Peyer's patch (tissue), 4 donors: ENCODE results near the gene CDHR2. TPM values are rescaled to one million over a fixed set of nuclear protein-coding genes. Genes with fewer than 3 reads are reported as not detected.

Experiments
- DNase-seq, 3 donors: peaks; one replicate each; pipeline ENCODE4 v3.0.0-alpha.2; 2017 to 2019
- H3K27ac ChIP-seq, 4 donors: fragments of 200-600 bp; sonication (generic); one replicate each; pipeline ENCODE4 v1.5.1; 2016 to 2019
- H3K27me3 ChIP-seq, 2 donors: fragments of 200-600 bp; sonication (generic); one replicate each; pipeline ENCODE4 v1.5.1; 2019
- H3K36me3 ChIP-seq, 3 donors: fragments of 200-600 bp; sonication (generic); one replicate each; pipeline ENCODE4 v1.5.1; 2016 to 2019
- H3K4me1 ChIP-seq, 4 donors: fragments of 200-600 bp; sonication (generic); one replicate each; pipeline ENCODE4 v1.5.1; 2016 to 2019
- H3K4me3 ChIP-seq, 4 donors: fragments of 200-600 bp; sonication (generic); 1 replicate in 3 of 4; 2 replicates in 1 of 4; pipeline ENCODE4 v1.5.1; 2016 to 2019; ENCODE audit warnings: mild to moderate bottlenecking in 1 of 4
- H3K9me3 ChIP-seq, 4 donors: fragments of 200-600 bp; sonication (generic); one replicate each; pipeline ENCODE4 v1.5.1; 2016 to 2019; ENCODE audit warnings: mild to moderate bottlenecking in 1 of 4
- POLR2A ChIP-seq, 2 donors: fragments of 450-650 bp; IDR thresholded peaks; one replicate each; pipeline ENCODE4 v1.5.1; 2017; ENCODE audit warnings: antibody characterized with exemption in 2 of 2, mild to moderate bottlenecking in 2 of 2, moderate library complexity in 2 of 2
- total RNA-seq, 4 donors: library from RNA; depleted of rRNA; stranded (reverse); fragments of >200 nt; gene quantifications; one replicate each; pipeline ENCODE4 v1.1.0, GENCODE V29; 2016
- TF ChIP-seq, protein P1 (sequence below), 6 experiments: fragments of 450-650 bp in 4 of 6; fragments of 200-600 bp in 2 of 6; sonication (generic) in 1 of 6; IDR thresholded peaks; one replicate each; pipeline ENCODE4 v1.5.1; 2017 to 2019; ENCODE audit warnings: antibody characterized with exemption in 6 of 6, mild to moderate bottlenecking in 3 of 6, moderate library complexity in 1 of 6

Gene CDHR2, protein sequence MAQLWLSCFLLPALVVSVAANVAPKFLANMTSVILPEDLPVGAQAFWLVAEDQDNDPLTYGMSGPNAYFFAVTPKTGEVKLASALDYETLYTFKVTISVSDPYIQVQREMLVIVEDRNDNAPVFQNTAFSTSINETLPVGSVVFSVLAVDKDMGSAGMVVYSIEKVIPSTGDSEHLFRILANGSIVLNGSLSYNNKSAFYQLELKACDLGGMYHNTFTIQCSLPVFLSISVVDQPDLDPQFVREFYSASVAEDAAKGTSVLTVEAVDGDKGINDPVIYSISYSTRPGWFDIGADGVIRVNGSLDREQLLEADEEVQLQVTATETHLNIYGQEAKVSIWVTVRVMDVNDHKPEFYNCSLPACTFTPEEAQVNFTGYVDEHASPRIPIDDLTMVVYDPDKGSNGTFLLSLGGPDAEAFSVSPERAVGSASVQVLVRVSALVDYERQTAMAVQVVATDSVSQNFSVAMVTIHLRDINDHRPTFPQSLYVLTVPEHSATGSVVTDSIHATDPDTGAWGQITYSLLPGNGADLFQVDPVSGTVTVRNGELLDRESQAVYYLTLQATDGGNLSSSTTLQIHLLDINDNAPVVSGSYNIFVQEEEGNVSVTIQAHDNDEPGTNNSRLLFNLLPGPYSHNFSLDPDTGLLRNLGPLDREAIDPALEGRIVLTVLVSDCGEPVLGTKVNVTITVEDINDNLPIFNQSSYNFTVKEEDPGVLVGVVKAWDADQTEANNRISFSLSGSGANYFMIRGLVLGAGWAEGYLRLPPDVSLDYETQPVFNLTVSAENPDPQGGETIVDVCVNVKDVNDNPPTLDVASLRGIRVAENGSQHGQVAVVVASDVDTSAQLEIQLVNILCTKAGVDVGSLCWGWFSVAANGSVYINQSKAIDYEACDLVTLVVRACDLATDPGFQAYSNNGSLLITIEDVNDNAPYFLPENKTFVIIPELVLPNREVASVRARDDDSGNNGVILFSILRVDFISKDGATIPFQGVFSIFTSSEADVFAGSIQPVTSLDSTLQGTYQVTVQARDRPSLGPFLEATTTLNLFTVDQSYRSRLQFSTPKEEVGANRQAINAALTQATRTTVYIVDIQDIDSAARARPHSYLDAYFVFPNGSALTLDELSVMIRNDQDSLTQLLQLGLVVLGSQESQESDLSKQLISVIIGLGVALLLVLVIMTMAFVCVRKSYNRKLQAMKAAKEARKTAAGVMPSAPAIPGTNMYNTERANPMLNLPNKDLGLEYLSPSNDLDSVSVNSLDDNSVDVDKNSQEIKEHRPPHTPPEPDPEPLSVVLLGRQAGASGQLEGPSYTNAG (N-terminal part only)
- total RNA-seq, result 100 to 1,000 TPM in 3 of 4 donors, 10 to 100 TPM in 1; 39.6 to 823 (median 613) TPM

DNA sequence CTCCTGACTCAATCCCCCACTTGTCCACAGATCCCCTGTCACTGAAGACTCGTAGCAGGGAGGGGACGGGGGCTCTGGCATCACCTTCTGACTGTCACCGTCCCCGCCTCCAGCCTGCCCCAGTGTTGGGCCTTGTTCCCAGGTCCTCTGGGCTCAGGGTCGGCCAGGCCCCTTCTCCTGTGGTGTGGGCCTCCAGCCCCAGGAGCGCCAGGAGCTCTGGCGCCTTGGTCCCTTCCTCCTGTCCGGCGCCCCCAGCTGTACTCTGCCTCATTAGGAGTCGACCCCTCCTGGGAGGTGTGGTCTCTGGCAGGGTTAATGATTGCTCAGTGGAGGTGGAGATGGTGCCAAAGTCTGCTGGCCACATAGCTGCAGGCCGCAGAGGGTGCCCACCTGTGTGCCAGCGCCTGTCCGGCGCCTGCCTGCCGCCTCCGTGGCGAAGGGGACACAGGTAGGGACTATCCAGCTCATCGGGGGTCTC is at the start of gene CDHR2:
Gene CDHR2, plus strand, starts transcription at position 376 of the 478 bp plus-strand sequence. CDS start 16,011 bp downstream, outside the sequence.
- Histone ChIP-seq H3K4me3 (peak within 1 kb of the TSS; percentile 12 to 62 (median 38)), H3K27ac (peak within 1 kb of the TSS in 3 of 4 donors; percentile 68 to 95 (median 91)), H3K27me3 (no peaks in the 10 kb centered on the region), H3K36me3 (no peaks in the 10 kb centered on the region), H3K9me3 (no peaks in the 10 kb centered on the region), H3K4me1 (peaks cover 0 to 28% (median 3%) of the 10 kb centered on the region in 4 donors)
- DNase-seq, result peak in 2 of 3 donors; percentile 79 to 83
- peak; percentile 89 to 96 for TF ChIP-seq POLR2A (IDR thresholded peaks at IDR 0.05)
- TF ChIP-seq, protein P1, sequence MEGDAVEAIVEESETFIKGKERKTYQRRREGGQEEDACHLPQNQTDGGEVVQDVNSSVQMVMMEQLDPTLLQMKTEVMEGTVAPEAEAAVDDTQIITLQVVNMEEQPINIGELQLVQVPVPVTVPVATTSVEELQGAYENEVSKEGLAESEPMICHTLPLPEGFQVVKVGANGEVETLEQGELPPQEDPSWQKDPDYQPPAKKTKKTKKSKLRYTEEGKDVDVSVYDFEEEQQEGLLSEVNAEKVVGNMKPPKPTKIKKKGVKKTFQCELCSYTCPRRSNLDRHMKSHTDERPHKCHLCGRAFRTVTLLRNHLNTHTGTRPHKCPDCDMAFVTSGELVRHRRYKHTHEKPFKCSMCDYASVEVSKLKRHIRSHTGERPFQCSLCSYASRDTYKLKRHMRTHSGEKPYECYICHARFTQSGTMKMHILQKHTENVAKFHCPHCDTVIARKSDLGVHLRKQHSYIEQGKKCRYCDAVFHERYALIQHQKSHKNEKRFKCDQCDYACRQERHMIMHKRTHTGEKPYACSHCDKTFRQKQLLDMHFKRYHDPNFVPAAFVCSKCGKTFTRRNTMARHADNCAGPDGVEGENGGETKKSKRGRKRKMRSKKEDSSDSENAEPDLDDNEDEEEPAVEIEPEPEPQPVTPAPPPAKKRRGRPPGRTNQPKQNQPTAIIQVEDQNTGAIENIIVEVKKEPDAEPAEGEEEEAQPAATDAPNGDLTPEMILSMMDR (IDR thresholded peaks at IDR 0.05), result no peak

DNA sequence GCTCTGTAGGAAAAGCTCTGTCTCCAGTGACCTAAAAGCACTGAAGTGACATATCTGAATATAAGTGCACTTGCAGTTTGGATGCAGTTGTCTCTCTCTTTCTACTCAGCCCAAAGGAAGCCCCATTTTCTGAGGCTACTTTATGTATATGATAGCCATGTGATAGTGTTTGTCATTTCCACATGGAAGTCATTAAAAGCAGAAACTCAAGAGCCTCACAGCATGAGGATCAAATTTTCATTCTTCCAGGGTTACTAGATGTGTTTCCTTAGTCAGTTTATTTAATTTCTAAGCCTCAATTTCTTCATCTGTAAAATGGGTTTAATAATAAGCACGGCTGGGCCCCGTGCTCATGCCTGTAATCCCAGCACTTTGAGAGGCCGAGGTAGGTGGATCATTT is 48.6 kb upstream of the CDHR2 start:
- Histone ChIP-seq H3K4me3 (no peak overlapping the region), H3K36me3 (peaks cover 0 to 99% (median 0%) of the 10 kb centered on the region in 3 donors), H3K9me3 (no peaks in the 10 kb centered on the region), H3K27me3 (no peaks in the 10 kb centered on the region), H3K4me1 (no peaks in the 10 kb centered on the region), H3K27ac (no peak overlapping the region)
- TF ChIP-seq POLR2A (IDR thresholded peaks at IDR 0.05), result no peak
- TF ChIP-seq, protein P1 (IDR thresholded peaks at IDR 0.05), result no peak
- DNase-seq, result no peak

DNA sequence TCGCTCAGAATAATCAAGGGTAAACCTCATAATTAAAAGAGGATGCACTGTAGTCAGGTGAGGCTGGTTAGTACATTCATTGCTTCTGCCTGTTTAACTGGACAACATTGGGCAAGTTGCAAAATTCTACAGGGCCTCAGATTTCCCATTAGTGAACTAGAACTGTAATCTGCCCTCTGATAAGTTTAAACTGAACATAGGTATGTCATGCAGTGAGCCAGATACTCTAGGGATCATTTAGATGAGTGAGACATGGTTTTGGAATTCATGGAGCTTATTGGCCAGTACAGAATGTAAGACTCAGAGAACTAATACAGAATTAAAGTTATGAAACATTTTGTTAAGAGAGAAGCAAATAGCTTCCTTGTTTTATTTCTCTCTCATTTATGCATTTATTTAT is 47.8 kb upstream of the CDHR2 start:
- no peaks in the 10 kb centered on the region for H3K9me3 ChIP-seq
- TF ChIP-seq, protein P1 (IDR thresholded peaks at IDR 0.05), result no peak
- TF ChIP-seq POLR2A (IDR thresholded peaks at IDR 0.05), result no peak
- no peak overlapping the region for H3K4me3 ChIP-seq
- no peak for DNase-seq
- no peaks in the 10 kb centered on the region for H3K27me3 ChIP-seq
- no peak overlapping the region for H3K27ac ChIP-seq
- peaks cover 0 to 93% (median 0%) of the 10 kb centered on the region in 3 donors for H3K36me3 ChIP-seq
- no peaks in the 10 kb centered on the region for H3K4me1 ChIP-seq

DNA sequence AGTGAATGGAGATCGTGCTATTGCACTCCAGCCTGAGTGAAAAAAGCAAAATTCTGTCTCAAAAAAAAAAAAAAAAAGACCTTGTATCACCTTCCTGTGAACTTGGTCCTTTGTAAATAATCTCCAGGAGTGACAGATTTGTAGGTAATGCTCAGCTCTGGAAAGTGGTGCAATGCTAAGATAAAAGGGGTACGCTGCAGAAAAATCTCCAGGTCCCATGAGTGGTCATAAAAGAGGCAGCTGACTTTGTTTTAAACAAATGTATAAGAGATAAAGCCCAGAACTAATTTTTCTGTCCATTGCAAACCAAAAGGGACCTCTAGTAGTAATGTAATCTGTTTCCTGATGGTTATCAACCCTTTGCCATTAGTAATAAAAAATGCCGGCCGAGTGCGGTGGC is 45.6 kb upstream of the CDHR2 start:
- no peaks in the 10 kb centered on the region for H3K9me3 ChIP-seq
- H3K36me3 ChIP-seq, result peaks cover 0 to 95% (median 0%) of the 10 kb centered on the region in 3 donors
- H3K27me3 ChIP-seq, result no peaks in the 10 kb centered on the region
- H3K4me3 ChIP-seq, result no peak overlapping the region
- no peak for TF ChIP-seq POLR2A (IDR thresholded peaks at IDR 0.05)
- TF ChIP-seq, protein P1 (IDR thresholded peaks at IDR 0.05), result no peak
- H3K4me1 ChIP-seq, result no peaks in the 10 kb centered on the region
- H3K27ac ChIP-seq, result no peak overlapping the region
- DNase-seq, result no peak

DNA sequence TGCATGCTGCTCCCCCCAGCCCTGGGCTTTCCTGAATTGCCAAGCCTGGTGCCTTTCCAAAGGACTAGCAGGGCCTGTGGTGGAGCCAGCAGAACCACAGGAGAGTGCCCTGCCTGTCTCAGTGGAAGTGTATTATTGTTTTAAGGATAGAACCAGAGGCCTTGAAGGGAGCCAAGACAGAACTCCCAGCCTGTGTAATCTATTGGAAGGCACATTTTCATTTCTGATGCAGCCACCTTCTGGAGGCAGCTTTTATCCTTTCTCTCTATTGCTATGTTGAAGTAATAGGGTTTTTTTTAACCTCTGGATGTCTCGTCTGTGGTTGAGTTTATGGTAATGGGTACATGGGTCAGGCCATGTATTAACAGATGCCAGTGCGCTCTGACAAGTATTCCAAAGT is 41.2 kb upstream of the CDHR2 start:
- no peaks in the 10 kb centered on the region for H3K9me3 ChIP-seq

More for the DNA sequence above, 41.2 kb upstream of the CDHR2 start:
- Histone ChIP-seq H3K27me3 (no peaks in the 10 kb centered on the region), H3K27ac (no peak overlapping the region), H3K36me3 (peaks cover 0 to 58% (median 0%) of the 10 kb centered on the region in 3 donors), H3K4me3 (no peak overlapping the region), H3K4me1 (no peaks in the 10 kb centered on the region)
- DNase-seq, result no peak
- TF ChIP-seq, protein P1 (IDR thresholded peaks at IDR 0.05), result no peak
- no peak for TF ChIP-seq POLR2A (IDR thresholded peaks at IDR 0.05)
